ENCODE results near the gene C2CD4C.

DNA sequence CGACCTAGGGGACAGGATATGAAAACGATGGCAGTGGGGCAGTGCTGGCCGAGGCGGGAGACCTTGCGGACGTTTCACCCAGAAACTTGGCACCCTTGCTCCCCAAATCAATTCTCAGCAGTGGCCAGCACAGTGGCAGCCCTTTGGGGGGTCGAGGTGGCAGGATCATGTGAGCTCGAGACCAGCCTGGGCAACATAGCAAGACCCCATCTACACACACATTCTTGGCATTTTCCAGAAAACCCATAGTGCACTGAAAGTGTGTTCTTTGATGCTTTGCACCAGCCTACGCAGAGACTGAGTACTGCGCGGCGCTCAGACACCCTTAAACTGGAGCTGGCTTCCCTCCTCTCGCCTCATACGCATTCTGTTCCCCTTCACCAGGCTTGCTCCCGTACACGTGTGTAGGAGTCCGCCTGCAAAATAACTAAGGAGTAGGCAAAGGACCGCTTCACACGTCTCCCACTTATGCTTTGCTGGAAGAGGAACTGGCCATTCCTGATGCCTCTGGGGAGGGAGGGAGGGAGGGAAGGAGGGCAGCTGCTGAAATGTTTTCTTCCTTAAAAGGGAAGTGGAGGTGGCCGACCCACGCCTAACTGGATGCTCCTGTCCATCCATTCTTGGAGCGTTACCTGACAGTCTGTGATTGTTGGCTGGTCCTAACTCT is 40.9 kb downstream of the C2CD4C start:
- TF ChIP-seq, protein P1, sequence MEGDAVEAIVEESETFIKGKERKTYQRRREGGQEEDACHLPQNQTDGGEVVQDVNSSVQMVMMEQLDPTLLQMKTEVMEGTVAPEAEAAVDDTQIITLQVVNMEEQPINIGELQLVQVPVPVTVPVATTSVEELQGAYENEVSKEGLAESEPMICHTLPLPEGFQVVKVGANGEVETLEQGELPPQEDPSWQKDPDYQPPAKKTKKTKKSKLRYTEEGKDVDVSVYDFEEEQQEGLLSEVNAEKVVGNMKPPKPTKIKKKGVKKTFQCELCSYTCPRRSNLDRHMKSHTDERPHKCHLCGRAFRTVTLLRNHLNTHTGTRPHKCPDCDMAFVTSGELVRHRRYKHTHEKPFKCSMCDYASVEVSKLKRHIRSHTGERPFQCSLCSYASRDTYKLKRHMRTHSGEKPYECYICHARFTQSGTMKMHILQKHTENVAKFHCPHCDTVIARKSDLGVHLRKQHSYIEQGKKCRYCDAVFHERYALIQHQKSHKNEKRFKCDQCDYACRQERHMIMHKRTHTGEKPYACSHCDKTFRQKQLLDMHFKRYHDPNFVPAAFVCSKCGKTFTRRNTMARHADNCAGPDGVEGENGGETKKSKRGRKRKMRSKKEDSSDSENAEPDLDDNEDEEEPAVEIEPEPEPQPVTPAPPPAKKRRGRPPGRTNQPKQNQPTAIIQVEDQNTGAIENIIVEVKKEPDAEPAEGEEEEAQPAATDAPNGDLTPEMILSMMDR (IDR thresholded peaks at IDR 0.05), result no peak
- TF ChIP-seq ZNF671 (CRISPR knock-in tag; IDR thresholded peaks at IDR 0.05), result no peak
- TF ChIP-seq FOXJ3 (CRISPR knock-in tag; IDR thresholded peaks at IDR 0.05; ENCODE audit: borderline replicate concordance), result no peak
- TF ChIP-seq, protein P2, sequence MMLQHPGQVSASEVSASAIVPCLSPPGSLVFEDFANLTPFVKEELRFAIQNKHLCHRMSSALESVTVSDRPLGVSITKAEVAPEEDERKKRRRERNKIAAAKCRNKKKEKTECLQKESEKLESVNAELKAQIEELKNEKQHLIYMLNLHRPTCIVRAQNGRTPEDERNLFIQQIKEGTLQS (CRISPR knock-in tag; conservative IDR thresholded peaks at IDR 0.05), result no peak
- TF ChIP-seq, protein P3, sequence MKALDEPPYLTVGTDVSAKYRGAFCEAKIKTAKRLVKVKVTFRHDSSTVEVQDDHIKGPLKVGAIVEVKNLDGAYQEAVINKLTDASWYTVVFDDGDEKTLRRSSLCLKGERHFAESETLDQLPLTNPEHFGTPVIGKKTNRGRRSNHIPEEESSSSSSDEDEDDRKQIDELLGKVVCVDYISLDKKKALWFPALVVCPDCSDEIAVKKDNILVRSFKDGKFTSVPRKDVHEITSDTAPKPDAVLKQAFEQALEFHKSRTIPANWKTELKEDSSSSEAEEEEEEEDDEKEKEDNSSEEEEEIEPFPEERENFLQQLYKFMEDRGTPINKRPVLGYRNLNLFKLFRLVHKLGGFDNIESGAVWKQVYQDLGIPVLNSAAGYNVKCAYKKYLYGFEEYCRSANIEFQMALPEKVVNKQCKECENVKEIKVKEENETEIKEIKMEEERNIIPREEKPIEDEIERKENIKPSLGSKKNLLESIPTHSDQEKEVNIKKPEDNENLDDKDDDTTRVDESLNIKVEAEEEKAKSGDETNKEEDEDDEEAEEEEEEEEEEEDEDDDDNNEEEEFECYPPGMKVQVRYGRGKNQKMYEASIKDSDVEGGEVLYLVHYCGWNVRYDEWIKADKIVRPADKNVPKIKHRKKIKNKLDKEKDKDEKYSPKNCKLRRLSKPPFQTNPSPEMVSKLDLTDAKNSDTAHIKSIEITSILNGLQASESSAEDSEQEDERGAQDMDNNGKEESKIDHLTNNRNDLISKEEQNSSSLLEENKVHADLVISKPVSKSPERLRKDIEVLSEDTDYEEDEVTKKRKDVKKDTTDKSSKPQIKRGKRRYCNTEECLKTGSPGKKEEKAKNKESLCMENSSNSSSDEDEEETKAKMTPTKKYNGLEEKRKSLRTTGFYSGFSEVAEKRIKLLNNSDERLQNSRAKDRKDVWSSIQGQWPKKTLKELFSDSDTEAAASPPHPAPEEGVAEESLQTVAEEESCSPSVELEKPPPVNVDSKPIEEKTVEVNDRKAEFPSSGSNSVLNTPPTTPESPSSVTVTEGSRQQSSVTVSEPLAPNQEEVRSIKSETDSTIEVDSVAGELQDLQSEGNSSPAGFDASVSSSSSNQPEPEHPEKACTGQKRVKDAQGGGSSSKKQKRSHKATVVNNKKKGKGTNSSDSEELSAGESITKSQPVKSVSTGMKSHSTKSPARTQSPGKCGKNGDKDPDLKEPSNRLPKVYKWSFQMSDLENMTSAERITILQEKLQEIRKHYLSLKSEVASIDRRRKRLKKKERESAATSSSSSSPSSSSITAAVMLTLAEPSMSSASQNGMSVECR (CRISPR knock-in tag; IDR thresholded peaks at IDR 0.05; ENCODE audit: borderline replicate concordance), result no peak
- TF ChIP-seq ZNF396 (CRISPR knock-in tag; IDR thresholded peaks at IDR 0.05; ENCODE audit: borderline replicate concordance), result no peak
- TF ChIP-seq, protein P4, sequence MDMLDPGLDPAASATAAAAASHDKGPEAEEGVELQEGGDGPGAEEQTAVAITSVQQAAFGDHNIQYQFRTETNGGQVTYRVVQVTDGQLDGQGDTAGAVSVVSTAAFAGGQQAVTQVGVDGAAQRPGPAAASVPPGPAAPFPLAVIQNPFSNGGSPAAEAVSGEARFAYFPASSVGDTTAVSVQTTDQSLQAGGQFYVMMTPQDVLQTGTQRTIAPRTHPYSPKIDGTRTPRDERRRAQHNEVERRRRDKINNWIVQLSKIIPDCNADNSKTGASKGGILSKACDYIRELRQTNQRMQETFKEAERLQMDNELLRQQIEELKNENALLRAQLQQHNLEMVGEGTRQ (CRISPR knock-in tag; IDR thresholded peaks at IDR 0.05), result no peak
- no peak for TF ChIP-seq CREB1 (CRISPR knock-in tag; IDR thresholded peaks at IDR 0.05)

All from WTC11 (cell line).